ENCODE measurements around the gene ZCWPW2. TPM values are rescaled to one million over a fixed set of nuclear protein-coding genes. Genes with fewer than 3 reads are reported as not detected.

The ZCWPW2 gene
- total and polyA plus RNA-seq, 9 of the 15 experiments (the other 6 are each of a cell fraction or from before 2014, with no cell fraction given) = 0.10 to 0.77 (median 0.44) TPM

DNA sequence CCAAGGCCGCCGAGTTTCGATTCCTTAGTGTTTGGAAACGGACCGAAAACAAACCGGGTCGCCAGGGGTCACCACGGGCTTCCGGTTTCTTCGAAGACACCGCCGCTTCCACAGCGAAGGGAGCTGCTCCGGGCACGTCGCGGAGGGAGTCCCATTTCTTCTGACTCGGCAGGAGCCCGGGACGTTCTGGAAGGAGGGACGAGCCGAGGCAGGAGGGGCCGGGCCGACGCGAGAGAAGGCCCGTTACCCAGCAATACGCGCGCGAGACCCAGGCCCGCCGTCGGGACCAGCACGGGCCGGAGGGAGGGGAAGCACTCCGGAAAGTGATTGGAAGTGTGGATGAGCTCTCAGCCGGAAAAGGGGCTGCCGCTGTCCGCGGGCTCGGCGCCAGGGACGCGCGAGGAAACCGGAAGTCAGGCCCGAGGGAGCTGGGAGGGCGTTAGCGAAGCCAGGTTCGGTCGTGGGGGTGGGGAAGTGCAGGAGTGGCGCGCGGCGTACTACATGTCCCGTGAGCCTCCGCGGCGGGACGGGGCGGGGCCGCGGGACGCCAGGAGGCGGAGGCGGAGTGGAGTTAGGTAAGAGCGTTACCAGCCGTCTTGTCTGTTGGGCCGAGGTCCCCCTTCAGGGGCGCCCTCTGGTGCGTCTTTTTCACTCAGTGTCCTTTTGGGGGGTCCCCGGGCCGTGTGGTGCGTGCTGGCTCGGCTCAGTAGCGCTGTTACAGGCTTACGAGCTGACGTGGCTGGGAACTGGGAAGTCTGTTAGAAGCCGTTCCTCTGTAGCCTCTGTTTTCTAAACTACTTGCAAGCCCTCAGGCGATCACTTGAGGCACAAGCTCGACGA is at the start of gene ZCWPW2, which contains the start of gene AZI2 (continued):
- TF ChIP-seq POU5F1 (IDR thresholded peaks at IDR 0.05; ENCODE audit: borderline replicate concordance, low read depth, low read length, partially characterized antibody) (no peak), ETV6 (IDR thresholded peaks at IDR 0.05; ENCODE audit: borderline replicate concordance in 1 of 2, low read depth in 2 of 2, low read length in 1 of 2) (peak in 1 of 2 experiments; percentile 77; a peak in 2 of 4 replicates), ETV6 (CRISPR knock-in tag; IDR thresholded peaks at IDR 0.05; ENCODE audit: borderline replicate concordance) (no peak), TRIM25 (IDR thresholded peaks at IDR 0.05; ENCODE audit: borderline replicate concordance) (no peak), PPARD (CRISPR knock-in tag; IDR thresholded peaks at IDR 0.05) (no peak), PHF8 (IDR thresholded peaks at IDR 0.05; ENCODE audit: borderline replicate concordance, low read length) (peak; percentile 99), KHSRP (IDR thresholded peaks at IDR 0.05) (no peak), HNRNPK (IDR thresholded peaks at IDR 0.05; ENCODE audit: low read depth, low read length, poor library complexity, severe bottlenecking) (no peak), ZNF766 (CRISPR knock-in tag; conservative IDR thresholded peaks at IDR 0.05) (0 out of 2 replicates have a peak, but pooled peaks have one; percentile 42), ETV1 (tag; conservative IDR thresholded peaks at IDR 0.05; ENCODE audit: low read depth) (peak; percentile 90), PTTG1 (tag; IDR thresholded peaks at IDR 0.05; ENCODE audit: low read depth) (no peak), SMARCA4 (IDR thresholded peaks at IDR 0.05) (no peak), MIER1 (IDR thresholded peaks at IDR 0.05; ENCODE audit: low read depth) (no peak; the same call in 1 of the 2 replicates), ZNF75A (CRISPR knock-in tag; IDR thresholded peaks at IDR 0.05) (no peak), HDAC2 (IDR thresholded peaks at IDR 0.05) (no peak; the same call in 1 of the 2 replicates), FOXK2 (conservative IDR thresholded peaks at IDR 0.05 in 1 of 2, IDR thresholded peaks at IDR 0.05 in 1 of 2; ENCODE audit: low read depth in 2 of 2) (peak; percentile 13 to 36; a peak in 3 of 4 replicates), ZNF764 (CRISPR knock-in tag; IDR thresholded peaks at IDR 0.05; ENCODE audit: low read depth) (no peak)
- TF ChIP-seq, protein P1, sequence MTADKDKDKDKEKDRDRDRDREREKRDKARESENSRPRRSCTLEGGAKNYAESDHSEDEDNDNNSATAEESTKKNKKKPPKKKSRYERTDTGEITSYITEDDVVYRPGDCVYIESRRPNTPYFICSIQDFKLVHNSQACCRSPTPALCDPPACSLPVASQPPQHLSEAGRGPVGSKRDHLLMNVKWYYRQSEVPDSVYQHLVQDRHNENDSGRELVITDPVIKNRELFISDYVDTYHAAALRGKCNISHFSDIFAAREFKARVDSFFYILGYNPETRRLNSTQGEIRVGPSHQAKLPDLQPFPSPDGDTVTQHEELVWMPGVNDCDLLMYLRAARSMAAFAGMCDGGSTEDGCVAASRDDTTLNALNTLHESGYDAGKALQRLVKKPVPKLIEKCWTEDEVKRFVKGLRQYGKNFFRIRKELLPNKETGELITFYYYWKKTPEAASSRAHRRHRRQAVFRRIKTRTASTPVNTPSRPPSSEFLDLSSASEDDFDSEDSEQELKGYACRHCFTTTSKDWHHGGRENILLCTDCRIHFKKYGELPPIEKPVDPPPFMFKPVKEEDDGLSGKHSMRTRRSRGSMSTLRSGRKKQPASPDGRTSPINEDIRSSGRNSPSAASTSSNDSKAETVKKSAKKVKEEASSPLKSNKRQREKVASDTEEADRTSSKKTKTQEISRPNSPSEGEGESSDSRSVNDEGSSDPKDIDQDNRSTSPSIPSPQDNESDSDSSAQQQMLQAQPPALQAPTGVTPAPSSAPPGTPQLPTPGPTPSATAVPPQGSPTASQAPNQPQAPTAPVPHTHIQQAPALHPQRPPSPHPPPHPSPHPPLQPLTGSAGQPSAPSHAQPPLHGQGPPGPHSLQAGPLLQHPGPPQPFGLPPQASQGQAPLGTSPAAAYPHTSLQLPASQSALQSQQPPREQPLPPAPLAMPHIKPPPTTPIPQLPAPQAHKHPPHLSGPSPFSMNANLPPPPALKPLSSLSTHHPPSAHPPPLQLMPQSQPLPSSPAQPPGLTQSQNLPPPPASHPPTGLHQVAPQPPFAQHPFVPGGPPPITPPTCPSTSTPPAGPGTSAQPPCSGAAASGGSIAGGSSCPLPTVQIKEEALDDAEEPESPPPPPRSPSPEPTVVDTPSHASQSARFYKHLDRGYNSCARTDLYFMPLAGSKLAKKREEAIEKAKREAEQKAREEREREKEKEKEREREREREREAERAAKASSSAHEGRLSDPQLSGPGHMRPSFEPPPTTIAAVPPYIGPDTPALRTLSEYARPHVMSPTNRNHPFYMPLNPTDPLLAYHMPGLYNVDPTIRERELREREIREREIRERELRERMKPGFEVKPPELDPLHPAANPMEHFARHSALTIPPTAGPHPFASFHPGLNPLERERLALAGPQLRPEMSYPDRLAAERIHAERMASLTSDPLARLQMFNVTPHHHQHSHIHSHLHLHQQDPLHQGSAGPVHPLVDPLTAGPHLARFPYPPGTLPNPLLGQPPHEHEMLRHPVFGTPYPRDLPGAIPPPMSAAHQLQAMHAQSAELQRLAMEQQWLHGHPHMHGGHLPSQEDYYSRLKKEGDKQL (CRISPR knock-in tag; IDR thresholded peaks at IDR 0.05; ENCODE audit: borderline replicate concordance) = peak; percentile 86
